Measurements from ENCODE around the gene ATG10.

ATG10 gene

DNA sequence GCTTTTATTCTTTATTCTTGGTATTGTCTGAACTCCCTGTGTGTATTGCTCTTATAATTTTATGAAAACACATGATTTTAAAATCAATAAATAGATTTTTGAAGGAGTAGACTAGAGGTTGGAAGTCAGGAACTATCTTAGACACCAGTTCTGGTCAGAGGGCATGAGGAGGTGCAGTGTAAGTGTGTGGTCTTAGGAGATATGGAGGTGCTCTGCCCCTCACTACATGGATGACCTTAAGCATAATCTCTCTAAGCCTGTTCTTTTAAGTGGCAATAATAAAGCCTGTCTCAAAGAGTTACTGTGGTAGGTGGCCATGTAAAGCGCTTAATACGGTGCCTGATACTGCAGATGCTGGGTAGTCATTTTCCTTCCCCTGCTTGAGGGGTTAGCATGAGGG lies 272.3 kb downstream of the ATG10 start:
- no peak overlapping the region for H3K4me3 ChIP-seq (ENCODE audit: low read depth, low read length)
- DNase-seq (ENCODE audit: low read depth), result no peak
- TF ChIP-seq, protein P1, sequence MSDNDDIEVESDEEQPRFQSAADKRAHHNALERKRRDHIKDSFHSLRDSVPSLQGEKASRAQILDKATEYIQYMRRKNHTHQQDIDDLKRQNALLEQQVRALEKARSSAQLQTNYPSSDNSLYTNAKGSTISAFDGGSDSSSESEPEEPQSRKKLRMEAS (IDR thresholded peaks at IDR 0.05; ENCODE audit: low read depth, low read length), result no peak
- no peak for TF ChIP-seq POLR2A (IDR thresholded peaks at IDR 0.05; ENCODE audit: extremely low read depth, insufficient read length)
- TF ChIP-seq MYC (IDR thresholded peaks at IDR 0.05; ENCODE audit: low read depth, low read length), result no peak

DNA sequence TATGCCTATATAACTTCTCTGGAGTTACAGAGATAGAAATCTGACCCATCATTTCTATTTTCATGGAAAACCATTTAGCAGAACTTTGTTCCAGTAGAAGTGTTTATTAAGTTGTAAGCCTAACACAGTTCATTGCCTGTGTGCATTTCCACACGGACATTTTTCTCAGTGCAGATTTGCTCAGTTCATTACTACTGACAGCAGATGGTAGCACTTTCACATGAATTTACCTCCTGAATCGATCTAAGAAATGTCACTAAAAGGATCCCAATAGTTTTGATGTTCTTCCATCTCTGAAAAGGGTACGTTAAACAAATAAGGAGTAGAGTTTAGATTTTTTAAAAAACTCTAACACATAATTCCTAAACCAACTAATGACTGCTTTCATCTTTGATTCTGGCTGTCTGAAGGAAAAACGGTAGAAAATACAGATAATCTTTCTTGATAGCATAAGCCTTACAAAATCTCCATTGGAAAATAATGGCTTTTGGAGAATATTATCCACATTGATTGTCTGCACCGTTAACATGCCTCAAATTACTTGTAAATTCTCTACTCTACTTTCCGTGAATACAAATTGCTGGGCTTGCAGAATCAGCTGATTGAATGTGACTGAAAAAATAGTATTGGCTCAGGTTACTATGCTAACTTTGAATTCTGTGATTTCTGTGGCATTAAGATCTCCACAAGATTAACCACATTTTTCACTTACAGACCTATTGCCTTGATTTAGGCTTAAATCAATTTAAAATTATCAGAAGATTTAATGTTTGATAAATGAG lies 273.2 kb downstream of the ATG10 start:
- DNase-seq (ENCODE audit: low read depth), result no peak
- H3K4me3 ChIP-seq (ENCODE audit: low read depth, low read length), result no peak overlapping the region
- TF ChIP-seq POLR2A (IDR thresholded peaks at IDR 0.05; ENCODE audit: extremely low read depth, insufficient read length), result no peak
- TF ChIP-seq MYC (IDR thresholded peaks at IDR 0.05; ENCODE audit: low read depth, low read length), result no peak
- TF ChIP-seq, protein P1 (IDR thresholded peaks at IDR 0.05; ENCODE audit: low read depth, low read length), result no peak
- TF ChIP-seq, protein P2, sequence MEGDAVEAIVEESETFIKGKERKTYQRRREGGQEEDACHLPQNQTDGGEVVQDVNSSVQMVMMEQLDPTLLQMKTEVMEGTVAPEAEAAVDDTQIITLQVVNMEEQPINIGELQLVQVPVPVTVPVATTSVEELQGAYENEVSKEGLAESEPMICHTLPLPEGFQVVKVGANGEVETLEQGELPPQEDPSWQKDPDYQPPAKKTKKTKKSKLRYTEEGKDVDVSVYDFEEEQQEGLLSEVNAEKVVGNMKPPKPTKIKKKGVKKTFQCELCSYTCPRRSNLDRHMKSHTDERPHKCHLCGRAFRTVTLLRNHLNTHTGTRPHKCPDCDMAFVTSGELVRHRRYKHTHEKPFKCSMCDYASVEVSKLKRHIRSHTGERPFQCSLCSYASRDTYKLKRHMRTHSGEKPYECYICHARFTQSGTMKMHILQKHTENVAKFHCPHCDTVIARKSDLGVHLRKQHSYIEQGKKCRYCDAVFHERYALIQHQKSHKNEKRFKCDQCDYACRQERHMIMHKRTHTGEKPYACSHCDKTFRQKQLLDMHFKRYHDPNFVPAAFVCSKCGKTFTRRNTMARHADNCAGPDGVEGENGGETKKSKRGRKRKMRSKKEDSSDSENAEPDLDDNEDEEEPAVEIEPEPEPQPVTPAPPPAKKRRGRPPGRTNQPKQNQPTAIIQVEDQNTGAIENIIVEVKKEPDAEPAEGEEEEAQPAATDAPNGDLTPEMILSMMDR (IDR thresholded peaks at IDR 0.05; ENCODE audit: low read depth, low read length), result no peak

DNA sequence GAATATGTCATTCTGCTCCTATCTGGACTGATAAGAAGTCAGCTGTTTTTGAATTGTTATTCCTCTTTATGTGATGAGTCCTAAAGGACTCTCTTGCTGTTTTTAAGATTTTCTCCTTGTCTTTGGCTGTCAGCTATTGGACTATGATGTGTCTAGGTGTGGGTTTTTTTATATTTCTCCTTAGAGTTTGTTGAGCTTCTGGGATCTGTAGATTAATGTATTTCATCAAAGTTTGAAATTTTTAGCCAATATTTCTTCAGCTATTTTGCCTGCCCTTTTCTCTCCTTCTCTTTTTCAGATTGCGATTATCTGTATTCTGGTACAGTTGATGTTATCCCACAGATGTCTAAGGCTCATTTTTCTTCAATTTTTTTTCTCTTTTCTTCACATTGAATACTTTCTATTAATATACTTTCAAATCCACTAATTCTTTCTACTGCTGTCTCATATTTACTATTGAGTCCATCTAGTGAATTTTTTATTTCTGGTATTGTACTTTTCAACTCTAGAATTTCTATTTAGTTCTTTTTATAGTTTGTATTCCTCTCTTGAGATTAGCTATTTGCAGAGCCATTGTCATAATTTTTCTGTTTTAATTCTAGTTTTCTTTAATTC lies 275.2 kb downstream of the ATG10 start:
- TF ChIP-seq POLR2A (IDR thresholded peaks at IDR 0.05; ENCODE audit: extremely low read depth, insufficient read length) (no peak), MYC (IDR thresholded peaks at IDR 0.05; ENCODE audit: low read depth, low read length) (no peak)
- TF ChIP-seq, protein P1 (IDR thresholded peaks at IDR 0.05; ENCODE audit: low read depth, low read length), result no peak
- TF ChIP-seq, protein P2 (IDR thresholded peaks at IDR 0.05; ENCODE audit: low read depth, low read length), result no peak
- no peak for DNase-seq (ENCODE audit: low read depth)
- H3K4me3 ChIP-seq (ENCODE audit: low read depth, low read length), result no peak overlapping the region

DNA sequence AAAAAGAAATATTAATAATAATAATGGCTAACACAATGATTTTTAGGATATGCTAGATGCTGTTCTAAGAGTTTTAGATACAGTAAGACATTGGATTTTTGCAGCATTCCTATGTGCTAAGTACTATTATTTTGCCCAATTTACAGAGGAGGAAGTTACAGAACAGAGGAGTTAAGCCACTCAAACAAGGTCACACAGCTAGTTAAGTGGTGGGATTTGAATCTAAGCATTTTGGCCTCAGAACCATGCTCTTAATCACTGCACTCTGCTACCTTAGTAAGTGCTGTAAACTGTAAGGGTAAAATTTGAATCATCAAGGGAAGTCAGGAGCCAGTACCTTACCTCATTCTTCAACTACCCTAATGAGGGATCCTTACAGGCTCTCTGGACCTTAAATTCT lies 280.9 kb downstream of the ATG10 start:
- TF ChIP-seq, protein P2 (IDR thresholded peaks at IDR 0.05; ENCODE audit: low read depth, low read length), result no peak
- TF ChIP-seq MYC (IDR thresholded peaks at IDR 0.05; ENCODE audit: low read depth, low read length) (no peak), POLR2A (IDR thresholded peaks at IDR 0.05; ENCODE audit: extremely low read depth, insufficient read length) (no peak)
- TF ChIP-seq, protein P1 (IDR thresholded peaks at IDR 0.05; ENCODE audit: low read depth, low read length), result no peak
- DNase-seq (ENCODE audit: low read depth), result no peak
- no peak overlapping the region for H3K4me3 ChIP-seq (ENCODE audit: low read depth, low read length)

DNA sequence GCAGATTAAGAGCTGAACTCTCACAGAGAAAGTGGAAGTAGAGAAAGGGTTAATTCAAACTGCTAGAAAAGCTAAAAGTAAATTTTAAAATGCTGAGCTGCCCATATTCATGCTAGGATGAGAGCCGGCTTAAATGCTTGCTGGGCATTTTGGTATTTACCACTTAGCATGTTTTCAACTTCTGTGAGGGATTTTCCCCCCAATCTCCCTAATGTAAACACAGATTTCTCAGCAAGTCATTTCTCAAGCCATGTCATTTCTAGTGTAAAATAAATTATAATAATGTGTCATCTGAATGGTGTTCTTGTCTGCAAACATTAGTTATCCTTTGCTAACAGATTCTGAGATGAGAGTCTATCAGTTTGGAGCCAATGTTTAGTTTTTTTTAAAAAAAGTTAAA lies 284.0 kb downstream of the ATG10 start:
- DNase-seq (ENCODE audit: low read depth), result no peak
- no peak for TF ChIP-seq POLR2A (IDR thresholded peaks at IDR 0.05; ENCODE audit: extremely low read depth, insufficient read length)
- no peak for TF ChIP-seq MYC (IDR thresholded peaks at IDR 0.05; ENCODE audit: low read depth, low read length)
- TF ChIP-seq, protein P2 (IDR thresholded peaks at IDR 0.05; ENCODE audit: low read depth, low read length), result no peak
- TF ChIP-seq, protein P1 (IDR thresholded peaks at IDR 0.05; ENCODE audit: low read depth, low read length), result no peak

DNA sequence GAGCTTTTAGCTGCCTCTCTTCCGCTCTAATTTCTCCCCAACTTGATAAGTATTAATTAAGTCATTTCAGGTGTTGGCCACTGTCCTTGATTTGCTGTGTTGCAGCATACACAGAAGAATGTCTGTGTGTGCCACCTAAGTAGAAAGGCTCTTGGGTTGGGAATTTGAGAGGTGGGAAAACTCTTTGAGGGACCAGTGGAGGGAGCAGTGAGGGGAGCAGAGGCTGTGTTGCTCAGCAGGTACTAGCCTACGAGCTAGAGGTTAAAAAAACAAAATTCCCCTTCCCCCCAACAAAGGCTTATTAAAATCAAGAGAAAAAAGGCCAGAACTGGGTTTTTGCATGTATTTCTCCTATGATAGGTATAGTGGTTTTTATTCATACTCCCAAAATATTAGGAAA lies 285.4 kb downstream of the ATG10 start:
- no peak for DNase-seq (ENCODE audit: low read depth)
- TF ChIP-seq MYC (IDR thresholded peaks at IDR 0.05; ENCODE audit: low read depth, low read length) (no peak), POLR2A (IDR thresholded peaks at IDR 0.05; ENCODE audit: extremely low read depth, insufficient read length) (no peak)
- TF ChIP-seq, protein P2 (IDR thresholded peaks at IDR 0.05; ENCODE audit: low read depth, low read length), result no peak
- TF ChIP-seq, protein P1 (IDR thresholded peaks at IDR 0.05; ENCODE audit: low read depth, low read length), result no peak
- H3K4me3 ChIP-seq (ENCODE audit: low read depth, low read length), result no peak overlapping the region

More for the DNA sequence above, 284.0 kb downstream of the ATG10 start:
- no peak overlapping the region for H3K4me3 ChIP-seq (ENCODE audit: low read depth, low read length)
